Epithelial cell of proximal tubule (primary cell): Measurements from ENCODE around the gene IRF2BP2. TPM values are rescaled to one million over a fixed set of nuclear protein-coding genes. Genes with fewer than 3 reads are reported as not detected.

Source experiments
- DNase-seq: peaks from one replicate; pipeline ENCODE4 v3.0.0-alpha.2; 2011; ENCODE audit warnings: low read depth
- H3K4me3 ChIP-seq: 2 replicates; pipeline ENCODE4 v1.5.1; 2011; ENCODE audit warnings: low read depth, mild to moderate bottlenecking, low read length
- CTCF ChIP-seq: conservative IDR thresholded peaks from 2 replicates; pipeline ENCODE4 v1.5.1; 2012; ENCODE audit warnings: low read depth, mild to moderate bottlenecking, low read length
- total RNA-seq: library from RNA; depleted of rRNA; stranded (reverse); fragments of >200 nt; gene quantifications from 2 replicates; pipeline ENCODE4 v1.2.3, GENCODE V29; 2015

Gene IRF2BP2
- total RNA-seq, 1 donor from 2014 or later: 70.5 TPM

- DNase-seq: no peak
- no peak for TF ChIP-seq CTCF
- no peak overlapping the region for H3K4me3 ChIP-seq
Observed at GRCh38 chr1:234593771-234594504, 16.0 kb downstream of the IRF2BP2 start.

- no peak overlapping the region for H3K4me3 ChIP-seq
- no peak for TF ChIP-seq CTCF
- DNase-seq: no peak
Observed at GRCh38 chr1:234593109-234593508, 16.9 kb downstream of the IRF2BP2 start.

- no peak for TF ChIP-seq CTCF
- no peak overlapping the region for H3K4me3 ChIP-seq
Observed at GRCh38 chr1:234592240-234592639, 17.7 kb downstream of the IRF2BP2 start.

GRCh38 chr1:234591131-234591530 is 18.8 kb downstream of the IRF2BP2 start:
- no peak for TF ChIP-seq CTCF
- no peak for DNase-seq
- no peak overlapping the region for H3K4me3 ChIP-seq

More at GRCh38 chr1:234592240-234592639, 17.7 kb downstream of the IRF2BP2 start:
- DNase-seq: no peak

- TF ChIP-seq CTCF: no peak
- DNase-seq: no peak
- no peak overlapping the region for H3K4me3 ChIP-seq
Observed at GRCh38 chr1:234589854-234590620, 19.9 kb downstream of the IRF2BP2 start.

GRCh38 chr1:234589064-234589800 is 20.7 kb downstream of the IRF2BP2 start:
- no peak for DNase-seq
- H3K4me3 ChIP-seq: no peak overlapping the region
- no peak for TF ChIP-seq CTCF
